DND-41 (cell line): ENCODE data around the gene DSCAM.

Experiments used
- EZH2 ChIP-seq: IDR thresholded peaks from 3 replicates; pipeline ENCODE4 v1.6.1; 2012; ENCODE audit warnings: borderline replicate concordance, low read depth, mild to moderate bottlenecking, moderate library complexity, low read length, inconsistent platforms; ENCODE audit not compliant: severe bottlenecking
- TF ChIP-seq, protein P1 (sequence below): IDR thresholded peaks from 2 replicates; pipeline ENCODE4 v1.5.1; 2012; ENCODE audit warnings: borderline replicate concordance, low read length, moderate library complexity, mild to moderate bottlenecking; ENCODE audit not compliant: poor library complexity, severe bottlenecking; ENCODE audit errors: extremely low read depth

DNA sequence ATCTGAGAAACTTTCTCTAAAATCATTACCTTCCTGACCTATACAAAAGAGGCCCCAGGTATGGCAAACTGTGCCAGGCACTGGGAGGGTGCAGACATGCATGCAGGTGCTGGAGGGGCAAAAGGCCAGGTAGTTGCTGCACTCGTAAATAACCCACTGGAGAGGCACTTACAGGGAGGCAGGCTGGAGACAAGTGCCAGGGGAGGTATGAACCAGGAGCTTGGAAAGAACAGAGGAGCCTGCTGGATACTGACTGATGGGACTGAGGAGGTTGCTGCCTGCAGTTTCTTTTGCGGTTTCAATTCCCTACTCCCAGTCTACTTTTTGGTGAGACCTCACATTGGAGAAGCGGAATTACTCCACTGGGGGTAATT, 113.9 kb downstream of the DSCAM start:
- TF ChIP-seq, protein P1, sequence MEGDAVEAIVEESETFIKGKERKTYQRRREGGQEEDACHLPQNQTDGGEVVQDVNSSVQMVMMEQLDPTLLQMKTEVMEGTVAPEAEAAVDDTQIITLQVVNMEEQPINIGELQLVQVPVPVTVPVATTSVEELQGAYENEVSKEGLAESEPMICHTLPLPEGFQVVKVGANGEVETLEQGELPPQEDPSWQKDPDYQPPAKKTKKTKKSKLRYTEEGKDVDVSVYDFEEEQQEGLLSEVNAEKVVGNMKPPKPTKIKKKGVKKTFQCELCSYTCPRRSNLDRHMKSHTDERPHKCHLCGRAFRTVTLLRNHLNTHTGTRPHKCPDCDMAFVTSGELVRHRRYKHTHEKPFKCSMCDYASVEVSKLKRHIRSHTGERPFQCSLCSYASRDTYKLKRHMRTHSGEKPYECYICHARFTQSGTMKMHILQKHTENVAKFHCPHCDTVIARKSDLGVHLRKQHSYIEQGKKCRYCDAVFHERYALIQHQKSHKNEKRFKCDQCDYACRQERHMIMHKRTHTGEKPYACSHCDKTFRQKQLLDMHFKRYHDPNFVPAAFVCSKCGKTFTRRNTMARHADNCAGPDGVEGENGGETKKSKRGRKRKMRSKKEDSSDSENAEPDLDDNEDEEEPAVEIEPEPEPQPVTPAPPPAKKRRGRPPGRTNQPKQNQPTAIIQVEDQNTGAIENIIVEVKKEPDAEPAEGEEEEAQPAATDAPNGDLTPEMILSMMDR: no peak
- no peak for TF ChIP-seq EZH2
